Immature natural killer cell (primary cell): ENCODE results near the gene LYRM4. TPM values are rescaled to one million over a fixed set of nuclear protein-coding genes. Genes with fewer than 3 reads are reported as not detected.

Source experiments
- DNase-seq, 3 donors: peaks; one replicate each; pipeline ENCODE4 v3.0.0; 2022; ENCODE audit warnings: mixed read lengths in 1 of 3
- H3K27ac Mint-ChIP-seq, 6 donors: one replicate each; pipeline ENCODE4 v1.8.0; 2020; ENCODE audit warnings: mixed read lengths in 6 of 6, mild to moderate bottlenecking in 5 of 6, inconsistent platforms in 4 of 6, moderate library complexity in 3 of 6
- H3K27me3 Mint-ChIP-seq, 3 donors: one replicate each; pipeline ENCODE4 v1.8.0; 2020 to 2021; ENCODE audit warnings: low read depth in 3 of 3, mild to moderate bottlenecking in 3 of 3, mixed read lengths in 3 of 3, moderate library complexity in 3 of 3, inconsistent platforms in 1 of 3
- H3K36me3 Mint-ChIP-seq, 3 donors: one replicate each; pipeline ENCODE4 v1.8.0; 2020; ENCODE audit warnings: mixed read lengths in 3 of 3, inconsistent platforms in 2 of 3, mild to moderate bottlenecking in 2 of 3
- H3K4me1 Mint-ChIP-seq, 2 donors: one replicate each; pipeline ENCODE4 v1.8.0; 2020; ENCODE audit warnings: inconsistent platforms in 2 of 2, mild to moderate bottlenecking in 2 of 2, mixed read lengths in 2 of 2, moderate library complexity in 1 of 2
- H3K4me3 Mint-ChIP-seq, 5 donors: one replicate each; pipeline ENCODE4 v1.8.0; 2020; ENCODE audit warnings: mild to moderate bottlenecking in 5 of 5, mixed read lengths in 5 of 5, inconsistent platforms in 3 of 5, moderate library complexity in 3 of 5
- H3K9me3 Mint-ChIP-seq, 6 donors: one replicate each; pipeline ENCODE4 v1.8.0; 2020; ENCODE audit warnings: mild to moderate bottlenecking in 6 of 6, mixed read lengths in 6 of 6, inconsistent platforms in 4 of 6, moderate library complexity in 3 of 6
- polyA plus RNA-seq, 3 donors: library from polyadenylated mRNA; unstranded; fragments of 300-500 nt; fragmentation: Illumina TruSeq; gene quantifications; one replicate each; pipeline ENCODE4 v1.2.3, GENCODE V29; 2021

Gene LYRM4
- polyA plus RNA-seq, 3 donors from 2014 or later: 10.5 to 23.4 (median 21.9) TPM

- no peak overlapping the region for H3K27ac Mint-ChIP-seq
- no peaks in the 10 kb centered on the region for H3K27me3 Mint-ChIP-seq
- no peak for DNase-seq
- H3K36me3 Mint-ChIP-seq: no peaks in the 10 kb centered on the region
- no peak overlapping the region for H3K4me3 Mint-ChIP-seq
- H3K4me1 Mint-ChIP-seq: peaks cover 35 to 57% of the 10 kb centered on the region in 2 donors
- no peaks in the 10 kb centered on the region for H3K9me3 Mint-ChIP-seq
These were observed 29.8 kb upstream of the LYRM4 start for GRCh38 chr6:5290500-5290899.

- Mint-ChIP-seq H3K27ac (no peak overlapping the region), H3K4me1 (peaks cover 35 to 57% of the 10 kb centered on the region in 2 donors), H3K27me3 (no peaks in the 10 kb centered on the region), H3K36me3 (no peaks in the 10 kb centered on the region), H3K9me3 (no peaks in the 10 kb centered on the region), H3K4me3 (no peak overlapping the region)
- DNase-seq: no peak
These were observed 29.3 kb upstream of the LYRM4 start for GRCh38 chr6:5290097-5290496.

- Mint-ChIP-seq H3K36me3 (no peaks in the 10 kb centered on the region), H3K4me3 (no peak overlapping the region), H3K9me3 (no peaks in the 10 kb centered on the region), H3K27ac (no peak overlapping the region), H3K4me1 (peaks cover 20 to 49% of the 10 kb centered on the region in 2 donors), H3K27me3 (no peaks in the 10 kb centered on the region)
- no peak for DNase-seq
These were observed 27.2 kb upstream of the LYRM4 start for GRCh38 chr6:5287966-5288297.

GRCh38 chr6:5287205-5287965, 26.6 kb upstream of the LYRM4 start:
- no peaks in the 10 kb centered on the region for H3K27me3 Mint-ChIP-seq
- H3K36me3 Mint-ChIP-seq: no peaks in the 10 kb centered on the region
- no peak overlapping the region for H3K4me3 Mint-ChIP-seq
- peaks cover 16 to 47% of the 10 kb centered on the region in 2 donors for H3K4me1 Mint-ChIP-seq
- H3K9me3 Mint-ChIP-seq: no peaks in the 10 kb centered on the region
- DNase-seq: no peak
- H3K27ac Mint-ChIP-seq: peak overlapping the region in 1 of 6 donors; percentile 31

GRCh38 chr6:5286780-5287179, 26.0 kb upstream of the LYRM4 start:
- H3K9me3 Mint-ChIP-seq: no peaks in the 10 kb centered on the region
- no peaks in the 10 kb centered on the region for H3K36me3 Mint-ChIP-seq
- H3K4me1 Mint-ChIP-seq: peaks cover 12 to 42% of the 10 kb centered on the region in 2 donors
- DNase-seq: no peak
- H3K4me3 Mint-ChIP-seq: no peak overlapping the region
- H3K27ac Mint-ChIP-seq: peak overlapping the region in 1 of 6 donors; percentile 31
- no peaks in the 10 kb centered on the region for H3K27me3 Mint-ChIP-seq

GRCh38 chr6:5285526-5285925, 24.8 kb upstream of the LYRM4 start:
- no peak for DNase-seq
- no peaks in the 10 kb centered on the region for H3K27me3 Mint-ChIP-seq
- H3K9me3 Mint-ChIP-seq: no peaks in the 10 kb centered on the region
- no peak overlapping the region for H3K27ac Mint-ChIP-seq
- H3K4me3 Mint-ChIP-seq: no peak overlapping the region
- H3K36me3 Mint-ChIP-seq: no peaks in the 10 kb centered on the region
- H3K4me1 Mint-ChIP-seq: peaks cover 12 to 37% of the 10 kb centered on the region in 2 donors

GRCh38 chr6:5285081-5285480, 24.3 kb upstream of the LYRM4 start:
- no peaks in the 10 kb centered on the region for H3K9me3 Mint-ChIP-seq
- no peaks in the 10 kb centered on the region for H3K27me3 Mint-ChIP-seq
- DNase-seq: no peak
- H3K27ac Mint-ChIP-seq: no peak overlapping the region
- H3K4me1 Mint-ChIP-seq: peaks cover 12 to 41% of the 10 kb centered on the region in 2 donors
- H3K4me3 Mint-ChIP-seq: no peak overlapping the region
- no peaks in the 10 kb centered on the region for H3K36me3 Mint-ChIP-seq

- DNase-seq: no peak
- no peak overlapping the region for H3K4me3 Mint-ChIP-seq
- H3K36me3 Mint-ChIP-seq: peaks cover 0 to 4% (median 3%) of the 10 kb centered on the region in 3 donors
- H3K4me1 Mint-ChIP-seq: peaks cover 12 to 37% of the 10 kb centered on the region in 2 donors
- no peaks in the 10 kb centered on the region for H3K9me3 Mint-ChIP-seq
- no peaks in the 10 kb centered on the region for H3K27me3 Mint-ChIP-seq
- H3K27ac Mint-ChIP-seq: no peak overlapping the region
These were observed 21.5 kb upstream of the LYRM4 start for GRCh38 chr6:5282191-5282623.

GRCh38 chr6:5280920-5281319, 20.2 kb upstream of the LYRM4 start:
- no peak for DNase-seq
- Mint-ChIP-seq H3K9me3 (no peaks in the 10 kb centered on the region), H3K27ac (no peak overlapping the region), H3K4me3 (no peak overlapping the region), H3K36me3 (peaks cover 0 to 4% (median 3%) of the 10 kb centered on the region in 3 donors), H3K27me3 (no peaks in the 10 kb centered on the region), H3K4me1 (peaks cover 11 to 32% of the 10 kb centered on the region in 2 donors)

GRCh38 chr6:5279891-5280338, 19.2 kb upstream of the LYRM4 start:
- Mint-ChIP-seq H3K27me3 (no peaks in the 10 kb centered on the region), H3K27ac (no peak overlapping the region), H3K4me3 (no peak overlapping the region), H3K36me3 (peaks cover 0 to 4% (median 3%) of the 10 kb centered on the region in 3 donors), H3K4me1 (peaks cover 4 to 24% of the 10 kb centered on the region in 2 donors), H3K9me3 (no peaks in the 10 kb centered on the region)
- DNase-seq: no peak

- no peaks in the 10 kb centered on the region for H3K9me3 Mint-ChIP-seq
- no peak overlapping the region for H3K4me3 Mint-ChIP-seq
- no peak for DNase-seq
- no peak overlapping the region for H3K27ac Mint-ChIP-seq
- H3K36me3 Mint-ChIP-seq: peaks cover 0 to 4% (median 3%) of the 10 kb centered on the region in 3 donors
- H3K4me1 Mint-ChIP-seq: peaks cover 3 to 11% of the 10 kb centered on the region in 2 donors
- no peaks in the 10 kb centered on the region for H3K27me3 Mint-ChIP-seq
These were observed 17.9 kb upstream of the LYRM4 start for GRCh38 chr6:5278565-5279120.

GRCh38 chr6:5278047-5278446, 17.3 kb upstream of the LYRM4 start:
- H3K27ac Mint-ChIP-seq: no peak overlapping the region
- no peak for DNase-seq
- no peak overlapping the region for H3K4me3 Mint-ChIP-seq
- H3K27me3 Mint-ChIP-seq: no peaks in the 10 kb centered on the region
- peaks cover 0 to 4% (median 3%) of the 10 kb centered on the region in 3 donors for H3K36me3 Mint-ChIP-seq
- peaks cover 3 to 11% of the 10 kb centered on the region in 2 donors for H3K4me1 Mint-ChIP-seq
- no peaks in the 10 kb centered on the region for H3K9me3 Mint-ChIP-seq

GRCh38 chr6:5277589-5277988, 16.8 kb upstream of the LYRM4 start:
- Mint-ChIP-seq H3K36me3 (peaks cover 3 to 4% (median 3%) of the 10 kb centered on the region in 3 donors), H3K27ac (no peak overlapping the region), H3K4me3 (no peak overlapping the region), H3K4me1 (peaks cover 3 to 9% of the 10 kb centered on the region in 2 donors), H3K9me3 (no peaks in the 10 kb centered on the region), H3K27me3 (no peaks in the 10 kb centered on the region)
- no peak for DNase-seq

GRCh38 chr6:5276581-5276980, 15.8 kb upstream of the LYRM4 start:
- DNase-seq: no peak
- H3K27me3 Mint-ChIP-seq: no peaks in the 10 kb centered on the region
- H3K9me3 Mint-ChIP-seq: no peaks in the 10 kb centered on the region
- no peak overlapping the region for H3K27ac Mint-ChIP-seq
- H3K4me1 Mint-ChIP-seq: peaks cover 3 to 6% of the 10 kb centered on the region in 2 donors
- H3K36me3 Mint-ChIP-seq: peaks cover 3 to 4% (median 3%) of the 10 kb centered on the region in 3 donors
- H3K4me3 Mint-ChIP-seq: no peak overlapping the region
